ENCODE data around the gene WTIP. TPM values are rescaled to one million over a fixed set of nuclear protein-coding genes. Genes with fewer than 3 reads are reported as not detected.
A peak's percentile ranks its signal among the peaks of the same experiment; 100 is the strongest.

The WTIP gene
- total RNA-seq, 1 donor from 2014 or later = 40.3 TPM

- FAIRE-seq = no peak
- no peaks in the 10 kb centered on the region for H3K27me3 ChIP-seq (ENCODE audit: control insufficient read depth, insufficient read depth, low read length)
- no peaks in the 10 kb centered on the region for H3K36me3 ChIP-seq (ENCODE audit: control insufficient read depth, insufficient read depth, low read length)
- TF ChIP-seq, protein P1, sequence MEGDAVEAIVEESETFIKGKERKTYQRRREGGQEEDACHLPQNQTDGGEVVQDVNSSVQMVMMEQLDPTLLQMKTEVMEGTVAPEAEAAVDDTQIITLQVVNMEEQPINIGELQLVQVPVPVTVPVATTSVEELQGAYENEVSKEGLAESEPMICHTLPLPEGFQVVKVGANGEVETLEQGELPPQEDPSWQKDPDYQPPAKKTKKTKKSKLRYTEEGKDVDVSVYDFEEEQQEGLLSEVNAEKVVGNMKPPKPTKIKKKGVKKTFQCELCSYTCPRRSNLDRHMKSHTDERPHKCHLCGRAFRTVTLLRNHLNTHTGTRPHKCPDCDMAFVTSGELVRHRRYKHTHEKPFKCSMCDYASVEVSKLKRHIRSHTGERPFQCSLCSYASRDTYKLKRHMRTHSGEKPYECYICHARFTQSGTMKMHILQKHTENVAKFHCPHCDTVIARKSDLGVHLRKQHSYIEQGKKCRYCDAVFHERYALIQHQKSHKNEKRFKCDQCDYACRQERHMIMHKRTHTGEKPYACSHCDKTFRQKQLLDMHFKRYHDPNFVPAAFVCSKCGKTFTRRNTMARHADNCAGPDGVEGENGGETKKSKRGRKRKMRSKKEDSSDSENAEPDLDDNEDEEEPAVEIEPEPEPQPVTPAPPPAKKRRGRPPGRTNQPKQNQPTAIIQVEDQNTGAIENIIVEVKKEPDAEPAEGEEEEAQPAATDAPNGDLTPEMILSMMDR (IDR thresholded peaks at IDR 0.05; ENCODE audit: insufficient read depth, low read length, severe bottlenecking) = peak; percentile 34
- no peak overlapping the region for H3K4me3 ChIP-seq (ENCODE audit: low read depth, low read length)
- peak; percentile 12 for DNase-seq (ENCODE audit: low read depth)
These were observed 73.9 kb downstream of the WTIP start for GRCh38 chr19:34555447-34555846.

- H3K4me3 ChIP-seq (ENCODE audit: low read depth, low read length) = no peak overlapping the region
- H3K27me3 ChIP-seq (ENCODE audit: control insufficient read depth, insufficient read depth, low read length) = no peaks in the 10 kb centered on the region
- H3K36me3 ChIP-seq (ENCODE audit: control insufficient read depth, insufficient read depth, low read length) = no peaks in the 10 kb centered on the region
- DNase-seq (ENCODE audit: low read depth) (no peak), FAIRE-seq (no peak)
- TF ChIP-seq, protein P1 (IDR thresholded peaks at IDR 0.05; ENCODE audit: insufficient read depth, low read length, severe bottlenecking) = peak; percentile 16
These were observed 74.9 kb downstream of the WTIP start for GRCh38 chr19:34556488-34556887.

- no peak for FAIRE-seq
- TF ChIP-seq, protein P1 (IDR thresholded peaks at IDR 0.05; ENCODE audit: insufficient read depth, low read length, severe bottlenecking) = no peak
- H3K36me3 ChIP-seq (ENCODE audit: control insufficient read depth, insufficient read depth, low read length) = no peaks in the 10 kb centered on the region
- H3K27me3 ChIP-seq (ENCODE audit: control insufficient read depth, insufficient read depth, low read length) = no peaks in the 10 kb centered on the region
- no peak for DNase-seq (ENCODE audit: low read depth)
- H3K4me3 ChIP-seq (ENCODE audit: low read depth, low read length) = no peak overlapping the region
These were observed 77.5 kb downstream of the WTIP start for GRCh38 chr19:34559045-34559444.

- FAIRE-seq = peak; percentile 18
These were observed 78.7 kb downstream of the WTIP start for GRCh38 chr19:34560229-34560628.

More at GRCh38 chr19:34560229-34560628, 78.7 kb downstream of the WTIP start:
- Histone ChIP-seq H3K36me3 (ENCODE audit: control insufficient read depth, insufficient read depth, low read length) (no peaks in the 10 kb centered on the region), H3K4me3 (ENCODE audit: low read depth, low read length) (no peak overlapping the region), H3K27me3 (ENCODE audit: control insufficient read depth, insufficient read depth, low read length) (no peaks in the 10 kb centered on the region)
- TF ChIP-seq, protein P1 (IDR thresholded peaks at IDR 0.05; ENCODE audit: insufficient read depth, low read length, severe bottlenecking) = no peak
- no peak for DNase-seq (ENCODE audit: low read depth)

Other genes starting within 250 kb of the WTIP start
- gene GARRE1, start 227.2 kb upstream of the WTIP start, total RNA-seq = 6.1 and 7.7 TPM in 2 replicates
- gene GPI, start 116.6 kb upstream of the WTIP start, total RNA-seq = 125 and 130 TPM in 2 replicates
- 12.9 and 24.5 TPM in 2 replicates for gene PDCD2L, start 77.4 kb upstream of the WTIP start, total RNA-seq
- 128 and 173 TPM in 2 replicates for gene UBA2, start 53.4 kb upstream of the WTIP start, total RNA-seq
- gene SCGB2B2, start 195.4 kb downstream of the WTIP start, total RNA-seq = under 0.01 TPM in 2 replicates
- gene ZNF302, start 195.9 kb downstream of the WTIP start, total RNA-seq = 7.4 and 11.4 TPM in 2 replicates

Measured in bronchial epithelial cell (primary cell).